Breast epithelium (tissue), 3 donors: Measurements from ENCODE around the gene PIK3CG.

ENCODE experiments used
- POLR2A ChIP-seq: fragments of 450-650 bp; IDR thresholded peaks from one replicate; pipeline ENCODE4 v1.6.1; 2016; ENCODE audit warnings: antibody characterized with exemption, mild to moderate bottlenecking, moderate library complexity
- POLR2AphosphoS5 ChIP-seq, 3 donors: sonication (generic); formaldehyde crosslinking; IDR thresholded peaks; one replicate each; pipeline ENCODE4 v1.6.1; 2017; ENCODE audit warnings: antibody characterized with exemption in 3 of 3
- TF ChIP-seq, protein P1 (sequence below), 3 donors: fragments of 450-650 bp; IDR thresholded peaks; one replicate each; pipeline ENCODE4 v1.5.1; 2016 to 2017; ENCODE audit warnings: antibody characterized with exemption in 3 of 3, mild to moderate bottlenecking in 3 of 3, moderate library complexity in 3 of 3

DNA sequence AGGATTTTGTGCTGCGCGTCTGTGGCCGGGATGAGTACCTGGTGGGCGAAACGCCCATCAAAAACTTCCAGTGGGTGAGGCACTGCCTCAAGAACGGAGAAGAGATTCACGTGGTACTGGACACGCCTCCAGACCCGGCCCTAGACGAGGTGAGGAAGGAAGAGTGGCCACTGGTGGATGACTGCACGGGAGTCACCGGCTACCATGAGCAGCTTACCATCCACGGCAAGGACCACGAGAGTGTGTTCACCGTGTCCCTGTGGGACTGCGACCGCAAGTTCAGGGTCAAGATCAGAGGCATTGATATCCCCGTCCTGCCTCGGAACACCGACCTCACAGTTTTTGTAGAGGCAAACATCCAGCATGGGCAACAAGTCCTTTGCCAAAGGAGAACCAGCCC, 3.3 kb downstream of the PIK3CG start:
- TF ChIP-seq, protein P1, sequence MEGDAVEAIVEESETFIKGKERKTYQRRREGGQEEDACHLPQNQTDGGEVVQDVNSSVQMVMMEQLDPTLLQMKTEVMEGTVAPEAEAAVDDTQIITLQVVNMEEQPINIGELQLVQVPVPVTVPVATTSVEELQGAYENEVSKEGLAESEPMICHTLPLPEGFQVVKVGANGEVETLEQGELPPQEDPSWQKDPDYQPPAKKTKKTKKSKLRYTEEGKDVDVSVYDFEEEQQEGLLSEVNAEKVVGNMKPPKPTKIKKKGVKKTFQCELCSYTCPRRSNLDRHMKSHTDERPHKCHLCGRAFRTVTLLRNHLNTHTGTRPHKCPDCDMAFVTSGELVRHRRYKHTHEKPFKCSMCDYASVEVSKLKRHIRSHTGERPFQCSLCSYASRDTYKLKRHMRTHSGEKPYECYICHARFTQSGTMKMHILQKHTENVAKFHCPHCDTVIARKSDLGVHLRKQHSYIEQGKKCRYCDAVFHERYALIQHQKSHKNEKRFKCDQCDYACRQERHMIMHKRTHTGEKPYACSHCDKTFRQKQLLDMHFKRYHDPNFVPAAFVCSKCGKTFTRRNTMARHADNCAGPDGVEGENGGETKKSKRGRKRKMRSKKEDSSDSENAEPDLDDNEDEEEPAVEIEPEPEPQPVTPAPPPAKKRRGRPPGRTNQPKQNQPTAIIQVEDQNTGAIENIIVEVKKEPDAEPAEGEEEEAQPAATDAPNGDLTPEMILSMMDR (IDR thresholded peaks at IDR 0.05) = no peak
- TF ChIP-seq POLR2A (no peak), POLR2AphosphoS5 (IDR thresholded peaks at IDR 0.05) (no peak)
